Subcutaneous abdominal adipose tissue (tissue), 5 donors: ENCODE results near the gene CHIC2.
A peak's percentile ranks its signal among the peaks of the same experiment; 100 is the strongest.

Source experiments
- H3K27ac ChIP-seq: one replicate; pipeline ENCODE4 v1.7.0; 2013; ENCODE audit warnings: low read depth, mild to moderate bottlenecking, inconsistent platforms, low read length, moderate library complexity
- H3K27me3 ChIP-seq, 5 donors: one replicate each; pipeline ENCODE4 v1.7.0; 2013; ENCODE audit warnings: low read length in 5 of 5, inconsistent platforms in 1 of 5; ENCODE audit not compliant: control insufficient read depth in 5 of 5, insufficient read depth in 4 of 5
- H3K36me3 ChIP-seq, 5 donors: one replicate each; pipeline ENCODE4 v1.7.0; 2013; ENCODE audit warnings: low read length in 5 of 5; ENCODE audit not compliant: control insufficient read depth in 5 of 5, insufficient read depth in 5 of 5
- H3K4me1 ChIP-seq, 5 donors: one replicate each; pipeline ENCODE4 v1.7.0; 2013; ENCODE audit warnings: low read length in 5 of 5, mild to moderate bottlenecking in 3 of 5, moderate library complexity in 1 of 5; ENCODE audit not compliant: control insufficient read depth in 5 of 5, insufficient read depth in 5 of 5
- H3K4me3 ChIP-seq, 5 donors: one replicate each; pipeline ENCODE4 v1.7.0; 2013; ENCODE audit warnings: low read length in 5 of 5, low read depth in 1 of 5
- H3K9ac ChIP-seq, 5 donors: one replicate each; pipeline ENCODE4 v1.7.0; 2013; ENCODE audit warnings: low read length in 5 of 5, mild to moderate bottlenecking in 4 of 5, moderate library complexity in 3 of 5
- H3K9me3 ChIP-seq, 5 donors: one replicate each; pipeline ENCODE4 v1.7.0; 2013; ENCODE audit warnings: low read length in 5 of 5; ENCODE audit not compliant: control insufficient read depth in 5 of 5
- donor health status: healthy.
- donor health status: healthy.
- donor health status: healthy.
- donor health status: healthy.
- donor health status: healthy.

CHIC2 gene

DNA sequence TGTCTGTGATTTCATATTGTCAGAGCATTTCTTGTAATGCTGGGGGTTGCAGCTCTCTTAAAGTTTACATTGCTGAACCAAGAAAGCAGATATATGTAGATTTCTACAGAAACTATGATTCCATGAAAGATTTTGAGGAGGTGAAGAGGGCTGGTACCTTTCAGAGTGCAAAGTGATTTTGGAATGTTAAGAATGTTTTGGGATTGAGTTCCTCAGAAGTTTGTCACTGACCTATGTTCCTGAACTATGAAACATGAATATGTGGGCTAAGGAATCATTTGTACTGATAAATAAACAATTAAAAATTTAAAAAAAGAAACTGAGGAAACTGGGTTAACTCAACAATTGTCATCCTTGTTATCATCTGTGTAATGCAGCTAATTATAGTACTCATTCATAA is 12.3 kb upstream of the CHIC2 start:
- Histone ChIP-seq H3K36me3 (no peaks in the 10 kb centered on the region), H3K9ac (no peak overlapping the region), H3K27me3 (no peaks in the 10 kb centered on the region), H3K4me1 (no peaks in the 10 kb centered on the region), H3K9me3 (no peaks in the 10 kb centered on the region), H3K4me3 (no peak overlapping the region), H3K27ac (no peak overlapping the region)

DNA sequence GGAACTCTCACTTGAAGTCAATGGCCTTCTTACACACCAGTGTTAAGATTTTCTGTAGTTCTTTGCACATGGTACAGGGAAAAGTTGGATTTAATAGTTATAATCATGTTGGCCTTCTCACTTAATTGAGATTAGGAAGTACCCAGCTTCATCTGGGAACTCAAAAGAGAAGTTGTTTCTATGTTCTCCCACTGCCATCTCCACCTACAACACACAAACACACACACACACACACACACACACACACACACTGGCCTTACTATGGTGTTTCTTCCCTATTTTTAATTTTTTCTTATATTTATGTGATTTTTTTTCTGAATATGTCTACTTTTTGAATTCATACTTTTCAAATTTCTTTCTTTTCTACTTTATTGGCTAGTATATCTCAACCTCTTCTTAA is 10.0 kb upstream of the CHIC2 start:
- Histone ChIP-seq H3K27me3 (no peaks in the 10 kb centered on the region), H3K4me3 (no peak overlapping the region), H3K36me3 (no peaks in the 10 kb centered on the region), H3K4me1 (no peaks in the 10 kb centered on the region), H3K27ac (no peak overlapping the region), H3K9ac (no peak overlapping the region), H3K9me3 (no peaks in the 10 kb centered on the region)

DNA sequence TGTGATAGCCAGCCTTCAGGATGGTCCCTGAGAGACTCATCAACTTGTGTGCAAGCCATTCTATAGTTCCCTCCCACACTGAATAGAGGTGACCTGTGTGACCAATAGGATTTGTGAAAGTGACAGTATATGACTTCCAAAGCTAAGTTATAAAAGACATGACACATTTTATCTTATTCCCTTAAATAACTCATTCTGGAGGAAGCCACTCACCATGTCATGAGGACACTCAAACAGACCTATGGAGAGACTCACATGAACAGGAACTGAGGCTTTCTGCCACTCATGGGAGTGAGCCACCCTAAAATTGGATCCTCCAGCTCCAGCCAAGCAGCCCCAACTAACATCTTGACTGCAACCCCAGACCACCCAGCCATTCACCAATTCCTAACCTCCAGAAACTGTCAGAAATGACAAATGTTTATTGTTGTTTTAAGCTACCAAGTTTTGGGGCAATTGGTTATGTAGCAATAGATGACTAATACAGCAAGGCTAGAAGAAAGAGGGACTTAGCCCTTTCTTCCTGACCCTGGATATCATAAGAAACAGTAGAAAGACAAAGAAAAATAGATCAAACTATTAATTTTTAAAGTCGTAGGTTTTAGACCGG is 9.0 kb upstream of the CHIC2 start:
- no peaks in the 10 kb centered on the region for H3K4me1 ChIP-seq
- no peaks in the 10 kb centered on the region for H3K36me3 ChIP-seq
- H3K9ac ChIP-seq = no peak overlapping the region
- H3K9me3 ChIP-seq = no peaks in the 10 kb centered on the region
- H3K4me3 ChIP-seq = no peak overlapping the region
- no peak overlapping the region for H3K27ac ChIP-seq
- no peaks in the 10 kb centered on the region for H3K27me3 ChIP-seq

DNA sequence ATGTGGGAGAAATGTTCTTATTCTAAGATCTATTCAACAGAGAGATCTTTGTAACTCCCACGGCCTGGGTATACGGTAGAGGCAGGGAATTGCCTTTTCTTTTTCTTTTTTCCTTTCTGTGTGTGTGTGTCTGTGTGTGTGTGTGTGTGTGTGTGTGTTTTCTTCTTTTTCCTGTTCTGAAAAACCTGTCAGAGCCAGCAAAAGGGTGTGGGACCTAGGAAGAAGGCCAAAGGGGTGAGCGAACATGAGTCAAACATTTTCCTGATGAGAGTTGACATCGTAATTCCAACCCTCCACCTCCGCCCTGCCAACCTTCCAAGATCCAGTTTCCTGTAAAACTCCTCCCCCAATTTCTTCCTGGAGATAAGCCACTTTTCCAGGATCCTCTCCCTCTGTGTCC is 2.8 kb upstream of the CHIC2 start:
- Histone ChIP-seq H3K27me3 (no peaks in the 10 kb centered on the region), H3K4me3 (peak overlapping the region in 1 of 5 donors; percentile 13), H3K27ac (peak overlapping the region; percentile 72), H3K9me3 (peaks cover 0 to 4% (median 0%) of the 10 kb centered on the region in 5 donors), H3K4me1 (peaks cover 12 to 36% (median 31%) of the 10 kb centered on the region in 5 donors), H3K36me3 (no peaks in the 10 kb centered on the region), H3K9ac (peak overlapping the region in 1 of 5 donors; percentile 59)

DNA sequence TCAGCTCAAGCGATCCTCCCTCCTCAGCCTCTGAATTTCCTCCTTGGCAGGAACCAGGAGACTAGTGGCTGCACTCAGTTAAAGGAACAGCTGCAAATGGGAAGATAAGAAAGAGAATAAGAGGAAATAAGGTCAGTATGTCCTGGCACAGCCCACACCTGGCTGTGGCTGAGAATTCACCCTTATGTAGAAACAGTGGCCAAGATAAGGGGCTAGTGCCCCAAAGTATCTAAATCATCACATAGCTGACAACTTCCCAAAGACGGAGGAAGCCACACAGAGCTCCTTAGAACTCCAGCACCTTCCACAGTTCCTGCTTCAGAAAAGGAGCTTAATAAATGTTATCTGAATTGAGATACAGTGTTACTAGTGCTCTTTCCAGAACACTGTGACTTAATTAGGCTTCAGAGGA is 2.3 kb upstream of the CHIC2 start:
- Histone ChIP-seq H3K9me3 (peaks cover 0 to 4% (median 0%) of the 10 kb centered on the region in 5 donors), H3K27ac (peak overlapping the region; percentile 72), H3K36me3 (no peaks in the 10 kb centered on the region), H3K4me3 (peak overlapping the region in 1 of 5 donors; percentile 13), H3K9ac (peak overlapping the region in 2 of 5 donors; percentile 10 to 59), H3K4me1 (peaks cover 12 to 36% (median 35%) of the 10 kb centered on the region in 5 donors), H3K27me3 (no peaks in the 10 kb centered on the region)

- Histone ChIP-seq H3K4me3 (no peak overlapping the region), H3K27ac (peak overlapping the region; percentile 72), H3K27me3 (no peaks in the 10 kb centered on the region), H3K9ac (no peak overlapping the region), H3K4me1 (peaks cover 12 to 43% (median 41%) of the 10 kb centered on the region in 5 donors), H3K9me3 (peaks cover 0 to 4% (median 0%) of the 10 kb centered on the region in 5 donors), H3K36me3 (no peaks in the 10 kb centered on the region)
Measured at GRCh38 chr4:54066088-54066415, 1.6 kb upstream of the CHIC2 start.

- Histone ChIP-seq H3K36me3 (no peaks in the 10 kb centered on the region), H3K9ac (peak overlapping the region; percentile 8 to 86 (median 65)), H3K27me3 (no peaks in the 10 kb centered on the region), H3K4me3 (peak overlapping the region; percentile 65 to 87 (median 79)), H3K27ac (peak overlapping the region; percentile 92), H3K4me1 (peaks cover 12 to 48% (median 45%) of the 10 kb centered on the region in 5 donors), H3K9me3 (peaks cover 0 to 4% (median 0%) of the 10 kb centered on the region in 5 donors)
Measured at GRCh38 chr4:54065282-54066087, 1.1 kb upstream of the CHIC2 start.

- H3K27ac ChIP-seq = peak overlapping the region; percentile 92
- peaks cover 0 to 4% (median 0%) of the 10 kb centered on the region in 5 donors for H3K9me3 ChIP-seq
- peak overlapping the region; percentile 79 to 99 (median 97) for H3K4me3 ChIP-seq
- H3K27me3 ChIP-seq = no peaks in the 10 kb centered on the region
- H3K36me3 ChIP-seq = no peaks in the 10 kb centered on the region
- H3K9ac ChIP-seq = peak overlapping the region; percentile 83 to 98 (median 95)
- H3K4me1 ChIP-seq = peaks cover 12 to 54% (median 47%) of the 10 kb centered on the region in 5 donors
Measured at GRCh38 chr4:54063737-54064316, 578 bp downstream of the CHIC2 start.

GRCh38 chr4:54063229-54063628 is 1.2 kb downstream of the CHIC2 start:
- peaks cover 0 to 4% (median 0%) of the 10 kb centered on the region in 5 donors for H3K9me3 ChIP-seq
- peak overlapping the region; percentile 83 to 98 (median 95) for H3K9ac ChIP-seq
- H3K4me1 ChIP-seq = peaks cover 12 to 56% (median 47%) of the 10 kb centered on the region in 5 donors
- no peaks in the 10 kb centered on the region for H3K36me3 ChIP-seq
- peak overlapping the region; percentile 92 for H3K27ac ChIP-seq
- peak overlapping the region; percentile 79 to 99 (median 97) for H3K4me3 ChIP-seq
- H3K27me3 ChIP-seq = no peaks in the 10 kb centered on the region

- peak overlapping the region; percentile 92 for H3K27ac ChIP-seq
- H3K4me1 ChIP-seq = peaks cover 12 to 62% (median 50%) of the 10 kb centered on the region in 5 donors
- H3K36me3 ChIP-seq = no peaks in the 10 kb centered on the region
- peak overlapping the region in 3 of 5 donors; percentile 83 to 95 (median 91) for H3K9ac ChIP-seq
- H3K4me3 ChIP-seq = peak overlapping the region; percentile 79 to 99 (median 97)
- no peaks in the 10 kb centered on the region for H3K27me3 ChIP-seq
- no peaks in the 10 kb centered on the region for H3K9me3 ChIP-seq
Measured at GRCh38 chr4:54062392-54062791, 2.0 kb downstream of the CHIC2 start.
